ENCODE results near the gene PPP4R4.
A peak's percentile ranks its signal among the peaks of the same experiment; 100 is the strongest.

Gene PPP4R4

DNA sequence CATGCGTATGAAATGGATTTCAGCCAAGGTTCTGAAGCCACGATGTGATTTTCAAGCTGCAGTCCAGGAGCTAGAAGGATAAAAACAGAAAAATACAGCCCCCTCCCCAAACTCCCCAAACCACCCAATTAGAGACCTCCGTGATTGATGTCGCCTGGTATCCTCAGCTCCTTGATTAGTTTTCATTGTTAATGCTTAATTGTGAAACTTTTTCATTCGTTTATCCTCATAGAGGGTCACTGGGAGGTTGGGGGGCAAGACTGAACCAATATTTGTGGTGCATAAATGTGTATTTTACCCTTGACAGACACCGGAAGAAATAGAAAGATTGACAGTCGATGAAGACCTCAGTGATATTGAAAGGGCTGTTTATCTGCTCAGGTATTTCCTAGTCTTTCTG is 1.6 kb downstream of the PPP4R4 start:
- peaks cover 27 to 45% of the 10 kb centered on the region in 2 donors for H3K27me3 Mint-ChIP-seq

DNA sequence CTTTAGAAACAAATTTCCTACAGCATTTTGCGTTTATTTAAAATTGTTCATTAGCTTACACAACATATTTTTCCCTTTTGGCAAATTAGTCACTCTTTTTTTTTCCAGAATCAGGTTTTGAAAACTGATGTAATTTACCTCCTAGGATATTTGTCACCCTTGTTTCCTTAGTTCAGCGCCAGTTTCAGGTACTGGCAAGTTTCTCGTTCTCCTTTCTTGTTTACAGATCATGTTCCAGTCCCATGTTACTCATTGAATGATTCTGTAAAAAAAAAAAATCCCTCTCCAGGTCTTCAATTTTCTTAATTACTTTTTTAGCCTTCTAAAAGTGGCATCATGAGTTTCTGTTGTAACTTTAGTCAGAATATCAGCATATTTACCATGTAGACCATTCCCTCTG is 2.7 kb downstream of the PPP4R4 start:
- DNase-seq (no peak), ATAC-seq (replicated peaks) (no peak)
- peaks cover 8% of the 10 kb centered on the region for H3K36me3 Mint-ChIP-seq (ENCODE audit: insufficient read depth)
- peaks cover 33 to 46% of the 10 kb centered on the region in 2 donors for H3K27me3 Mint-ChIP-seq
- H3K27ac Mint-ChIP-seq = no peak overlapping the region
- H3K4me1 Mint-ChIP-seq (ENCODE audit: low read depth in 2 of 2) = peaks cover 11 to 30% of the 10 kb centered on the region in 2 donors
- no peak overlapping the region for H3K4me3 Mint-ChIP-seq
- no peaks in the 10 kb centered on the region for H3K9me3 Mint-ChIP-seq

More for the DNA sequence above, 1.6 kb downstream of the PPP4R4 start:
- ATAC-seq (replicated peaks) (no peak), DNase-seq (no peak)
- no peaks in the 10 kb centered on the region for H3K9me3 Mint-ChIP-seq
- peak overlapping the region; percentile 66 to 74 for H3K4me3 Mint-ChIP-seq
- peaks cover 8 to 25% of the 10 kb centered on the region in 2 donors for H3K4me1 Mint-ChIP-seq (ENCODE audit: low read depth in 2 of 2)
- H3K27ac Mint-ChIP-seq = no peak overlapping the region
- H3K36me3 Mint-ChIP-seq (ENCODE audit: insufficient read depth) = peaks cover 4% of the 10 kb centered on the region

DNA sequence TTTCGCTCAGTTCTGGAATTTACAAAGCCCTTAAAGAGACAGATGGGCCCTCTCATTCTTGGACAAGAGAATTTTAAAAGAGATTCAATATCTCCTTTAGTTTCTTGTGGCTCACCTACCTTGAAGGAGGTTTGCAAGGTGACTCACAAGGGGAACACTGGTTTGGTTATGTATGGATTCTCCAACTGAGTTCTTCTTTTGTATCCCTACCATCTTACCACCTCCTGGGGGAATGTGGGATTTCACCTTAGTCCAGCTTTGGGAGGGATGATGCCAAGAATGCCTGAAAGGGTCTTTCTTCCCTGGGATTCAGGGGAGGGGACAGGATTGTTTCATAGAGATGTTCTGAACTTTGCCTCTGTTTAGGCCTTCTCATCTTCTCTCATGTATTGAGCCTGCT is 3.7 kb downstream of the PPP4R4 start:
- no peak overlapping the region for H3K27ac Mint-ChIP-seq
- DNase-seq (no peak), ATAC-seq (replicated peaks) (no peak)
- peaks cover 33 to 46% of the 10 kb centered on the region in 2 donors for H3K27me3 Mint-ChIP-seq
- H3K4me1 Mint-ChIP-seq (ENCODE audit: low read depth in 2 of 2) = peaks cover 11 to 30% of the 10 kb centered on the region in 2 donors
- H3K36me3 Mint-ChIP-seq (ENCODE audit: insufficient read depth) = peaks cover 8% of the 10 kb centered on the region
- H3K4me3 Mint-ChIP-seq = no peak overlapping the region
- no peaks in the 10 kb centered on the region for H3K9me3 Mint-ChIP-seq

DNA sequence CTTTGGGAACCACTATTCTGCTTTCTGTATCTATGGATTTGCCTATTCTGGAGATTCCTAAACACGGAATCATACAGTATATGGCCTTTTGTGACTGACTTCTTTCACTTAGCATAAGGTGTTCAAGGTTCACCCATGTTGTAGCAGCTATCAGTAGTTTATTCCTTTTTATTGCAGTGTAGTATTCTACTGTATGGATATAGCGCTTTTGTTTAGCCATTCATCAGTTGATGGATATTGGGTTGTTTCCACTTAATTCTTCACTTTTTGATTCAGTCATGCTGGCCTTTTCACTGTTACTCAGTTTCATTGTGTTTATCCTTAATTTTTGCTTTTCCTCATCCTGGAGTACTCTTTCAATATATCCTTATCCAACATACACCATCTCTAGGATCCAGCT is 5.1 kb downstream of the PPP4R4 start:
- DNase-seq (no peak), ATAC-seq (replicated peaks) (no peak)
- no peaks in the 10 kb centered on the region for H3K9me3 Mint-ChIP-seq
- peaks cover 11 to 23% of the 10 kb centered on the region in 2 donors for H3K4me1 Mint-ChIP-seq (ENCODE audit: low read depth in 2 of 2)
- no peak overlapping the region for H3K27ac Mint-ChIP-seq
- peaks cover 33 to 46% of the 10 kb centered on the region in 2 donors for H3K27me3 Mint-ChIP-seq
- peaks cover 8% of the 10 kb centered on the region for H3K36me3 Mint-ChIP-seq (ENCODE audit: insufficient read depth)
- no peak overlapping the region for H3K4me3 Mint-ChIP-seq

DNA sequence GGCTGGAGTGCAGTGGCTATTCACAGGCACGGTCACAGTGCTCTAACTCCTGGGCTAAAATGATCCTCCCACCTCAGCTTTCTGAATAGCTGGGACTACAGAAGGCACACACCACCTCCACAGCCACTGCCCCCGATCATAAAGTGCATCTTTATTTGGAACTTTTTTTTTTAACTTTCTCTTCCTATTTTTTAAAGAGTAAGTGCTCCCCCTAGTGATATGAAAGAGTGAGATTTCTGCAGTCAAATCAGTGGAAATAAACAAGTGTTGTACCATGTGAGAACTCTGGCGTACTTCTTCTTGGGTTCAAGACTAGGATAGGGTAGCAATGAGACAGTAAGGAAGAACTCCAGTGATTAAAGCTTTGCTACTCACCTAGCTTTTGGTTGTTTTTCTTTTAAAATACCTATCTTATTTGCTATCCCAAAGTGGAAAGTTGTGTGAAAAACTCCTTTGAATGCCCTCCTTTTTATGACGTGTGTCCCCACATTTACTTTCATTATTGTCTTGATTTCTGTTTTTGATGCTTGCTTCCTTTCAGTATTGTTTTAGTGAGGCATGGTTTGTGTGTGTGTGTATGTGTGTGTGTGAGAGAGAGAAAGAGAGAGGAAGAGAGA is 6.6 kb downstream of the PPP4R4 start:
- no peaks in the 10 kb centered on the region for H3K9me3 Mint-ChIP-seq
- peaks cover 4% of the 10 kb centered on the region for H3K36me3 Mint-ChIP-seq (ENCODE audit: insufficient read depth)
- DNase-seq (peak in 2 of 3 experiments; percentile 12 to 29), ATAC-seq (replicated peaks) (peak; percentile 89)
- peaks cover 6 to 14% of the 10 kb centered on the region in 2 donors for H3K4me1 Mint-ChIP-seq (ENCODE audit: low read depth in 2 of 2)
- peak overlapping the region; percentile 3 to 73 for H3K27ac Mint-ChIP-seq
- H3K4me3 Mint-ChIP-seq = peak overlapping the region; percentile 37 to 44
- peaks cover 23 to 35% of the 10 kb centered on the region in 2 donors for H3K27me3 Mint-ChIP-seq

DNA sequence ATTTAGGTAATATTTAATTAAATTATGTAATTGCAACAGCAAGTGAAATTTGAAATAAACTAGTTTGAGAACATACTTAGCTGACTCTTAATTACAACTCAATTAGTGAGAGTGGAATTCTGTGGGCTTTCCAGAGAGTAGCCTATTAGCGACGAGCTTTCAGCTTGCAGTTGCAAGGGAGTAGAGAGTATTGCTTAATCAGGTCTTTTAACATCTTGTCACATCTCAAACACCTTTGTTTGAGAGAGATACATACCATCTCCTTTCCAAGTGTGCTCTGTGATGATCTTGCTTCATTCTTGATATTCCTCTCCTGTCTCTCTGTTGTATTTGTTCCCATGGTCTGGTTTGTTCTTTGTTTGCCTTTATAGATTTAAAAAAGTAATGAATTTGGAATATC is 7.7 kb downstream of the PPP4R4 start:
- no peak overlapping the region for H3K27ac Mint-ChIP-seq
- no peaks in the 10 kb centered on the region for H3K9me3 Mint-ChIP-seq
- no peak overlapping the region for H3K4me3 Mint-ChIP-seq
- H3K27me3 Mint-ChIP-seq = peaks cover 15 to 30% of the 10 kb centered on the region in 2 donors
- ATAC-seq (replicated peaks) (no peak), DNase-seq (no peak)
- H3K4me1 Mint-ChIP-seq (ENCODE audit: low read depth in 2 of 2) = peaks cover 6 to 11% of the 10 kb centered on the region in 2 donors
- peaks cover 4% of the 10 kb centered on the region for H3K36me3 Mint-ChIP-seq (ENCODE audit: insufficient read depth)

DNA sequence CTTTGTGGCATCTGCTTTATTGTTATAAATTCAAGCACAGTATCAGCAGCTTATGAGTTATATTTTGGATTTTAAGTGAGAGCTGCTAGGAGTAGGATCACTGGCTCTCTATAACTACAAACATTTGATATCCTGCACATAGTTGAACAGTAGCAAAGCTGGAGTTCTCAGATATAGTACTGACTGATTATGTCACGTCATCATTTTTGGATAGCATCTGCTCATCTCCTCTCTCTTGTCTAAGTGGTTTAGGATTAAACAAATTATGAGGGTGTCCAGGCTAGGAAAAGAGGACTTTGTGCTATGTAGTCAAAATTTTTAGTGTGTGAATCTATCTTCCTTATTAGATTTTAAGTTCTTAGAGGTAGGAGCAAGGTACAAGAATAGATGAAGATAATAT is 18.4 kb downstream of the PPP4R4 start:
- Mint-ChIP-seq H3K4me1 (ENCODE audit: low read depth in 2 of 2) (no peaks in the 10 kb centered on the region), H3K27me3 (peaks cover 53 to 60% of the 10 kb centered on the region in 2 donors), H3K27ac (no peak overlapping the region), H3K4me3 (no peak overlapping the region), H3K36me3 (ENCODE audit: insufficient read depth) (no peaks in the 10 kb centered on the region), H3K9me3 (no peaks in the 10 kb centered on the region)
- ATAC-seq (replicated peaks) (no peak), DNase-seq (no peak)

DNA sequence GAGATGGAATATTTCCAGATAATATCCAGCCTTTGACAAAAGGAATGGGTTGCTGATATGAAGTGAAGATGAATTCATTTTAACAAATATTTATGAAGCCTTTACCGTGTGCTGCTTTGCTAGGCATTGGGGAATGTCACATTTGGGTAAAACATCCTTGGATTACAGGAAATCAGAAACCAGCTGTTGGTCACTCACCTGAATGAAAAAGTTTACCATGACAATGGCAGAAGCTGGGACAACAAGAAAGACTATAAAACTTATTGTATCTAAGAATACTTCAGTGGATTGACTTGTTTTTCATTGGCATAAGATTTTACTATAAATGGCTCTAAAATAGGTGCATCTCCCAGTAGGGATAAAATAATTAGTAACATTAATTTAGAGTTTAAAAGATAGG is 19.7 kb downstream of the PPP4R4 start:
- H3K4me3 Mint-ChIP-seq = no peak overlapping the region
- ATAC-seq (replicated peaks) (no peak), DNase-seq (no peak)
- H3K27me3 Mint-ChIP-seq = peaks cover 54 to 55% of the 10 kb centered on the region in 2 donors
- no peak overlapping the region for H3K27ac Mint-ChIP-seq
- no peaks in the 10 kb centered on the region for H3K9me3 Mint-ChIP-seq
- H3K4me1 Mint-ChIP-seq (ENCODE audit: low read depth in 2 of 2) = no peaks in the 10 kb centered on the region
- no peaks in the 10 kb centered on the region for H3K36me3 Mint-ChIP-seq (ENCODE audit: insufficient read depth)

DNA sequence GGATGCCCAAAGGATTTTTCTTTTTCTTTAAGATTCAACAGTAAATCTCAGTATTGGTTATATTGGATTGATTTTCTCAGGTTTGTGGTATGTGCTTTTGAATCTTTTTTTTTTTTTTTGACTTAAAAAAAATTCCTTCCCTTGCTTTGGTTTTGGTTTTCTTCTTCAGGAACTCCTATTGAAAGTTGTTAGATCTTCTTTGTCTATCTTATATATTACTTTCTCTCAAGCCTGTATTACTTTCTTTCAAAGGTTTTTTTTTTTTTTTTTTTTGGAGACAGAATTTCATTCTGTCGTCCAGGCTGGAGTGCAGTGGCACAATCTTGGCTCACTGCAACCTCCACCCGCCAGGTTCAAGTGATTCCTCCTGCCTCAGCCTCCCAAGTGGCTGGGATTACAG is 21.9 kb downstream of the PPP4R4 start:
- no peaks in the 10 kb centered on the region for H3K36me3 Mint-ChIP-seq (ENCODE audit: insufficient read depth)
- no peak for ATAC-seq (replicated peaks)
- H3K9me3 Mint-ChIP-seq = peaks cover 0 to 4% of the 10 kb centered on the region in 2 donors
- H3K27ac Mint-ChIP-seq = no peak overlapping the region
- no peak overlapping the region for H3K4me3 Mint-ChIP-seq
- H3K27me3 Mint-ChIP-seq = peaks cover 59 to 65% of the 10 kb centered on the region in 2 donors
- no peaks in the 10 kb centered on the region for H3K4me1 Mint-ChIP-seq (ENCODE audit: low read depth in 2 of 2)
- no peak for DNase-seq

DNA sequence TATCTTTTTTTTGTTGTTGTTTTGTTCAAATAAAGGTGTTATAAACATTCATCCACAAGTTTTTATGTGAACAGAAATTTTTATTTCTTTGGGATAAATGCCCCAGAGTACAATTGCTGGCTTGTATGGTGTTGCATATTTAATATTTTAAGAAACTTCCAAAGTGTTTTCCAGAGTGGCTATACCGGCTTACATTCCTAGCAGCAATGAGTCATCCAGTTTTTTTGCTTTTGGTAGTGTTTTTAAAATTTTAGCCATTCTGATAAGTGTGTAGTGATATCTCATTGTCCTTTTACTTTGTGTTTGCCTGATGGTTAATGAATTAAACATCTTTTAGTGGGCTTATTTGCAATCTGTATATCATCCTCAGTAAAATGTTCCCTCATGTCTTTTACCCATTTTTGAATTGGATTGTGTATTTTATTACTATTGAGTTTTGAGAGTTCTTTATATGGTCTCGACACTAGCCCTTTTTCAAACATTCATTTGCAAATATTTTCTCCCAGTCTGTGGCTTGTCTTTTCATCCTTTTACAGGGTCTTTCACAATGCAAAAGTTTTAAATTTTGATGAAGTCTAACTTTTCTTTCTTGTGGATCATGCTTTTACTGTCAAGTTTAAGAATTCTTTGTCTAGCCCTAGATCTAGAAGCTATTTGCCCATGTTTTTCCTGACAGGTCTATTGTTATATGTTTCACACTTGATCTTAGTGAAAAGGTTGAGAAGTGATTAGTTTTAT is 29.5 kb downstream of the PPP4R4 start:
- H3K36me3 Mint-ChIP-seq (ENCODE audit: insufficient read depth) = no peaks in the 10 kb centered on the region
- no peak overlapping the region for H3K4me3 Mint-ChIP-seq
- H3K9me3 Mint-ChIP-seq = peaks cover 0 to 4% of the 10 kb centered on the region in 2 donors
- H3K27ac Mint-ChIP-seq = no peak overlapping the region
- H3K4me1 Mint-ChIP-seq (ENCODE audit: low read depth in 2 of 2) = no peaks in the 10 kb centered on the region
- ATAC-seq (replicated peaks) (no peak), DNase-seq (no peak)
- H3K27me3 Mint-ChIP-seq = peaks cover 68 to 76% of the 10 kb centered on the region in 2 donors

DNA sequence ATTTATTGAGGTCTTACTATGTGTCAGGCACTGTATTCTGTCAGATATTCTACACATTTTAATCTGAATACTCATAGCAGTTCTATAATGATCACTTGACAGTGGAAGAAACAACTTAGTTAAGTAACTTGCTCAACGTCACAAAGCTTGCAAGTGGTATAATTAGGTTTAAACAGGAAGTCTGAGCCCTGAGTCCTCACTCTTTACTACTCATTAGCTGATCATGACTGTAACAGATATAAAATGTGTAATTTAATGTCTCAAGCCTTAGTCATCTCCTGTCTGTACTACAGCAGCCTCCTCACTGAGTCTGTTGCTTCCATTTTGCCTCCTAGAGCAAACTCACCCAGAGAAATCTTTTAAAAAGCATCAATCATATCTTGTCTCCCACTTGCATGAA is 38.9 kb downstream of the PPP4R4 start:
- H3K4me1 Mint-ChIP-seq (ENCODE audit: low read depth in 2 of 2) = no peaks in the 10 kb centered on the region
- H3K36me3 Mint-ChIP-seq (ENCODE audit: insufficient read depth) = no peaks in the 10 kb centered on the region
- peaks cover 28 to 34% of the 10 kb centered on the region in 2 donors for H3K27me3 Mint-ChIP-seq
- no peak overlapping the region for H3K27ac Mint-ChIP-seq
- H3K9me3 Mint-ChIP-seq = no peaks in the 10 kb centered on the region
- ATAC-seq (replicated peaks) (no peak), DNase-seq (no peak)
- H3K4me3 Mint-ChIP-seq = no peak overlapping the region

DNA sequence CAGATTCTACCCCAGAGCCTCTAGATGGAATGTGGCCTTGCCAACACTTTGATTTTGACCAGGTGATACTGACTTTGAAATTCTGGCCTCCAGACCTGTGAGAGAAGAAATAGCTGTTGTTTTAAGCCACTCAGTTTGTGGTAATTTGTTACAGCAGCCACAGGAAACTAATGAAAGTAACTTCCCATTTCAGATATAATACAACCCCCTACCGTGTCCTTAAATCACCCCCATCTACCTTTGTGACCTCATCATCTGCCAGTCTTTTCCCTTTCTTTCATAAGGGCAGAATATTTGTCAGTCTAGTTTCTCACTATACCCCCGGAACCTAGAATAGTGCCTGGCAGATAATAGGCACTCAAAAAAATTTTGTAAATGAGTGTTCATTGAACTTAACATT is 39.6 kb downstream of the PPP4R4 start:
- ATAC-seq (replicated peaks) = no peak
- Mint-ChIP-seq H3K27me3 (peaks cover 28 to 41% of the 10 kb centered on the region in 2 donors), H3K4me1 (ENCODE audit: low read depth in 2 of 2) (peaks cover 0 to 1% of the 10 kb centered on the region in 2 donors), H3K27ac (no peak overlapping the region), H3K36me3 (ENCODE audit: insufficient read depth) (no peaks in the 10 kb centered on the region), H3K9me3 (peaks cover 0 to 2% of the 10 kb centered on the region in 2 donors), H3K4me3 (no peak overlapping the region)
- DNase-seq = no peak

DNA sequence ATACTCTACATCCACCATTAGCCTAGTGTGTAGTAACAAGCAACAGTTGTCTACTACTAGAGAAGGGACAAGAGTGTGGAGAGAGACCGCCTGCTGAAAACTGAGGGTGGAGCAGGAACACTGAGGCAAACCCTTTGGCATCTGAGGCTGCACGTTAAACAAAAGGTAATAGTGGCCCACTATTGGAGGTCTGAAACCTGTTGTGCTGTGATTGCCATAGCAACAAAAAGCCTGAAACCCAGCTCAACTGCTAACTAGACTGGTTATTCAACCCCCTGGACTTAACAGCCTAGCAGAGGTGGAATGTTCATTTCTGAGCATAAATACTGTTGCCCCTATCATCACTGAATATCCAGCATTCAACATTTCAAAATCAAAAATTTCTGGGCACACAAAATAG is 43.0 kb downstream of the PPP4R4 start:
- H3K4me3 Mint-ChIP-seq = no peak overlapping the region
- H3K27ac Mint-ChIP-seq = no peak overlapping the region
- H3K4me1 Mint-ChIP-seq (ENCODE audit: low read depth in 2 of 2) = peaks cover 0 to 1% of the 10 kb centered on the region in 2 donors
- H3K36me3 Mint-ChIP-seq (ENCODE audit: insufficient read depth) = no peaks in the 10 kb centered on the region
- peaks cover 20 to 35% of the 10 kb centered on the region in 2 donors for H3K27me3 Mint-ChIP-seq
- peaks cover 0 to 2% of the 10 kb centered on the region in 2 donors for H3K9me3 Mint-ChIP-seq
- ATAC-seq (replicated peaks) (no peak), DNase-seq (no peak)

Measured in effector memory CD8-positive, alpha-beta T cell (primary cell).